GM12878 (cell line): ENCODE results near the gene SLC19A1. TPM values are rescaled to one million over a fixed set of nuclear protein-coding genes. Genes with fewer than 3 reads are reported as not detected.

Experiments used
- ATAC-seq: fragments of 200-7000 bp; cut with Tn5 transposase; 3 replicates; pipeline ENCODE4 v1.9.1; 2020; ENCODE audit warnings: mild to moderate bottlenecking, moderate library complexity
- BruUV-seq: library from RNA; stranded (reverse); fragments of 400-500 nt; replicated peaks from 2 replicates; lab custom pipeline; 2021; lab: Mats Ljungman, UMichigan
- CTCF ChIA-PET: fragments of 300-600 bp; sonication (Branson Sonifier 250); formaldehyde crosslinking; extraction: SDS; loops from one replicate; lab custom pipeline; 2021; ENCODE audit warnings: inconsistent platforms; lab: Yijun Ruan, JAX
- POLR2A ChIA-PET: fragments of 350-600 bp; formaldehyde crosslinking; extraction: SDS; loops from one replicate; lab custom pipeline; 2021; ENCODE audit warnings: inconsistent platforms; lab: Charles Lee
- RAD21 ChIA-PET: fragments of 300-600 bp; sonication (Branson Sonifier 250); formaldehyde crosslinking; loops from one replicate; lab custom pipeline; 2023; ENCODE audit warnings: antibody characterized with exemption; ENCODE audit not compliant: unreplicated experiment; lab: Charles Lee
- SMC1A ChIA-PET: fragments of 300-600 bp; sonication (Branson Sonifier 250); formaldehyde crosslinking; loops from one replicate; lab custom pipeline; 2023; ENCODE audit not compliant: unreplicated experiment, uncharacterized antibody; lab: Charles Lee
- DNase-seq: peaks from one replicate; pipeline ENCODE4 v3.0.0-alpha.2; 2011; ENCODE audit warnings: low read depth, low spot score
- FAIRE-seq: peaks from 3 replicates; lab custom pipeline; 2011; peaks lifted over from hg19 to GRCh38; lab: Jason Lieb, UNC
- H2AFZ ChIP-seq: 2 replicates; pipeline ENCODE4 v1.6.0; 2011; ENCODE audit warnings: low read depth, low read length, control low read depth; ENCODE audit not compliant: control insufficient read depth
- H3K27ac ChIP-seq: 2 replicates; pipeline ENCODE4 v1.5.1; 2011; ENCODE audit warnings: control low read depth; ENCODE audit not compliant: control insufficient read depth, insufficient read depth
- H3K27me3 ChIP-seq, 2 experiments: replicated peaks in 1 of 2; 2 replicates each; pipeline versions ENCODE4 v1.6.0 to v1.6.1; 2011; ENCODE audit warnings: low read length in 1 of 2; ENCODE audit not compliant: control insufficient read depth in 2 of 2, insufficient read depth in 2 of 2
- H3K36me3 ChIP-seq, 2 experiments: 2 replicates each; pipeline ENCODE4 v1.5.1; 2011; ENCODE audit warnings: low read length in 1 of 2; ENCODE audit not compliant: control insufficient read depth in 2 of 2, insufficient read depth in 2 of 2
- H3K4me1 ChIP-seq: 2 replicates; pipeline ENCODE4 v1.6.1; 2011; ENCODE audit warnings: mild to moderate bottlenecking, low read length, moderate library complexity, mixed read lengths; ENCODE audit not compliant: control insufficient read depth, insufficient read depth
- H3K4me2 ChIP-seq: 2 replicates; pipeline ENCODE4 v1.6.0; 2011; ENCODE audit warnings: control low read depth; ENCODE audit not compliant: control insufficient read depth, insufficient read depth
- H3K4me3 ChIP-seq: fragments of 200-600 bp; sonication (generic); 2 replicates; pipeline ENCODE4 v1.5.1; 2016
- H3K79me2 ChIP-seq: 2 replicates; pipeline ENCODE4 v1.6.0; 2011; ENCODE audit warnings: low read length; ENCODE audit not compliant: control insufficient read depth, insufficient read depth
- H3K9ac ChIP-seq: 2 replicates; pipeline ENCODE4 v1.8.0; 2011; ENCODE audit warnings: low read length, control low read depth, mixed read lengths; ENCODE audit not compliant: control insufficient read depth, insufficient read depth
- H3K9me3 ChIP-seq: replicated peaks from 3 replicates; pipeline ENCODE4 v1.5.1; 2011; ENCODE audit warnings: mild to moderate bottlenecking, low read length; ENCODE audit not compliant: control insufficient read depth, insufficient read depth
- H4K20me1 ChIP-seq: 2 replicates; pipeline ENCODE4 v1.6.0; 2011; ENCODE audit not compliant: control insufficient read depth, insufficient read depth
- CHD2 ChIP-seq: IDR thresholded peaks from 2 replicates; pipeline ENCODE4 v1.6.1; 2011; ENCODE audit warnings: low read depth, low read length, improper control_type of control experiment, borderline replicate concordance
- GABPA ChIP-seq: IDR thresholded peaks from 2 replicates; pipeline ENCODE4 v1.6.1; 2014; ENCODE audit warnings: antibody characterized with exemption, low read depth, mild to moderate bottlenecking, inconsistent platforms
- SPI1 ChIP-seq: IDR thresholded peaks from 2 replicates; pipeline ENCODE4 v1.6.1; 2011; ENCODE audit warnings: low read depth, mild to moderate bottlenecking, low read length, moderate library complexity, borderline replicate concordance; ENCODE audit not compliant: insufficient read depth
- SUPT20H ChIP-seq: IDR thresholded peaks from 2 replicates; pipeline ENCODE4 v1.6.1; 2011; ENCODE audit warnings: low read depth, mild to moderate bottlenecking, low read length, moderate library complexity, borderline replicate concordance; ENCODE audit not compliant: control insufficient read depth
- WGBS: methylation state at CpG from one replicate; pipeline ENCODE4 v1.1.6; 2016; ENCODE audit warnings: low lambda C conversion rate; ENCODE audit not compliant: insufficient replicate concordance, insufficient coverage; ENCODE audit errors: missing lambda C conversion rate; 5-methylcytosine and 5-hydroxymethylcytosine counted together
- in situ Hi-C: fragments of 300-500 bp; cut with MboI; formaldehyde crosslinking; loops from 9 replicates; pipeline ENCODE4 v1.14.3; 2018; ENCODE audit warnings: mixed read lengths
- intact Hi-C: fragments of 100-400 bp; cut with micrococcal nuclease; formaldehyde crosslinking; loops from one replicate; pipeline ENCODE4 v1.14.2; 2022; ENCODE audit not compliant: unreplicated experiment
- polyA plus RNA-seq, 11 experiments: library from polyadenylated mRNA; depleted of rRNA in 4 of 11; unstranded in 6 of 11; stranded (reverse) in 5 of 11; fragments of >200 nt; fragmentation: Nextera tagmentation in 4 of 11; fragmentation: Illumina TruSeq in 1 of 11; extraction: Ambion mirVana in 4 of 11; extraction: Trizol in 1 of 11; gene quantifications; 1 replicate in 1 of 11; 2 replicates in 10 of 11; pipeline versions ENCODE4 v1.2.1 to v1.2.3, GENCODE V29; 2011 to 2016; ENCODE audit warnings: inconsistent platforms in 2 of 11, missing spikeins in 2 of 11, low read depth in 1 of 11
- total RNA-seq, 4 experiments: library from RNA; depleted of rRNA in 3 of 4; stranded (reverse); fragments of >200 nt in 3 of 4; fragmentation: Illumina TruSeq in 1 of 4; extraction: Trizol in 1 of 4; gene quantifications; 2 replicates each; pipeline versions ENCODE4 v1.2.1 to v1.2.3, GENCODE V29; 2013 to 2021

The SLC19A1 gene
- total and polyA plus RNA-seq, 10 of the 15 experiments (the other 5 are each of a cell fraction or from before 2014, with no cell fraction given) = 0.42 to 49.7 (median 12.2) TPM

- no peak for TF ChIP-seq CHD2
- TF ChIP-seq SUPT20H = no peak
Measured at GRCh38 chr21:45533361-45533845, 8.8 kb downstream of the SLC19A1 start (continued).

GRCh38 chr21:45532826-45533360, 9.3 kb downstream of the SLC19A1 start:
- TF ChIP-seq SPI1 (0 out of 2 replicates have a peak, but pooled peaks have one; percentile 18), GABPA (no peak)
- H4K20me1 ChIP-seq = no peaks in the 10 kb centered on the region
- ChIA-PET SMC1A (no interaction called here), RAD21 (no interaction called here), CTCF (interaction anchor here (0.7 kb wide), 1 partner anchor 55 kb away, joined by 3 read pairs; no protein-coding TSS in a partner anchor), POLR2A (interaction anchor here (0.6 kb wide), 1 partner anchor 338 kb away, joined by 4 read pairs; no protein-coding TSS in a partner anchor)
- in situ Hi-C loops (no loop called here), intact Hi-C loops (no loop called here)
- WGBS = 44% methylated on average over 7 of the region's 7 CpGs
- H3K27ac ChIP-seq = no peak overlapping the region
- no peak overlapping the region for H3K4me2 ChIP-seq
- no peak overlapping the region for H2AFZ ChIP-seq
- no peaks in the 10 kb centered on the region for H3K4me1 ChIP-seq
- DNase-seq (no peak), ATAC-seq (no peak), FAIRE-seq (no peak)
- no peaks in the 10 kb centered on the region for H3K27me3 ChIP-seq
- H3K36me3 ChIP-seq = peaks cover 3 to 42% of the 10 kb centered on the region in 2 experiments
- no peak overlapping the region for H3K4me3 ChIP-seq
- H3K9me3 ChIP-seq = no peaks in the 10 kb centered on the region
- no peak overlapping the region for H3K9ac ChIP-seq
- H3K79me2 ChIP-seq = no peaks in the 10 kb centered on the region; the same call in 1 of the 2 replicates
- BruUV-seq = no TSS peak
